ENCODE measurements around the gene TMSB10.
"Not testable (repeated sequence)": the region's sequence is repeated elsewhere in the genome, so short reads cannot be mapped to it uniquely, and the experiment has no call there.

The TMSB10 gene

GRCh38 chr2:84904717-84905174 is 710 bp upstream of the TMSB10 start:
- no peak for DNase-seq

- DNase-seq, result no peak
Measured at GRCh38 chr2:84906108-84906899, 848 bp downstream of the TMSB10 start.

- DNase-seq, result no peak
Measured at GRCh38 chr2:84906900-84907714, 1.7 kb downstream of the TMSB10 start.

- DNase-seq, result no peak
Measured at GRCh38 chr2:84908948-84909713, 3.7 kb downstream of the TMSB10 start.

- DNase-seq, result no peak
Measured at GRCh38 chr2:84911135-84911678, 5.8 kb downstream of the TMSB10 start.

- no peak for DNase-seq
Measured at GRCh38 chr2:84912984-84913383, 7.5 kb downstream of the TMSB10 start.

- DNase-seq, result no peak
Measured at GRCh38 chr2:84914334-84914733, 8.9 kb downstream of the TMSB10 start.

GRCh38 chr2:84915675-84916074 is 10.2 kb downstream of the TMSB10 start:
- DNase-seq, result not testable (repeated sequence)

- DNase-seq, result not testable (repeated sequence)
Measured at GRCh38 chr2:84917821-84918220, 12.4 kb downstream of the TMSB10 start.

GRCh38 chr2:84918430-84918829 is 13.0 kb downstream of the TMSB10 start:
- no peak for DNase-seq

GRCh38 chr2:84919885-84920580 is 14.6 kb downstream of the TMSB10 start:
- no peak for DNase-seq

GRCh38 chr2:84923009-84923408 is 17.6 kb downstream of the TMSB10 start:
- no peak for DNase-seq

GRCh38 chr2:84924173-84925106 is 19.0 kb downstream of the TMSB10 start:
- no peak for DNase-seq

GRCh38 chr2:84925336-84925723 is 19.9 kb downstream of the TMSB10 start:
- DNase-seq, result no peak

GRCh38 chr2:84925724-84926376 is 20.4 kb downstream of the TMSB10 start:
- DNase-seq, result peak; percentile 18

GRCh38 chr2:84927275-84927627 is 21.8 kb downstream of the TMSB10 start:
- DNase-seq, result no peak

GRCh38 chr2:84931384-84931821 is 25.9 kb downstream of the TMSB10 start:
- no peak for DNase-seq

GRCh38 chr2:84938194-84938879 is 32.9 kb downstream of the TMSB10 start:
- DNase-seq, result no peak

- DNase-seq, result no peak
Measured at GRCh38 chr2:84939426-84940087, 34.1 kb downstream of the TMSB10 start.
